ENCODE results near the gene FAIM.
"Not testable (repeated sequence)": the region's sequence is repeated elsewhere in the genome, so short reads cannot be mapped to it uniquely, and the experiment has no call there.

Gene FAIM

GRCh38 chr3:138601661-138602060, 6.9 kb upstream of the FAIM start:
- not testable (repeated sequence) for FAIRE-seq

DNA sequence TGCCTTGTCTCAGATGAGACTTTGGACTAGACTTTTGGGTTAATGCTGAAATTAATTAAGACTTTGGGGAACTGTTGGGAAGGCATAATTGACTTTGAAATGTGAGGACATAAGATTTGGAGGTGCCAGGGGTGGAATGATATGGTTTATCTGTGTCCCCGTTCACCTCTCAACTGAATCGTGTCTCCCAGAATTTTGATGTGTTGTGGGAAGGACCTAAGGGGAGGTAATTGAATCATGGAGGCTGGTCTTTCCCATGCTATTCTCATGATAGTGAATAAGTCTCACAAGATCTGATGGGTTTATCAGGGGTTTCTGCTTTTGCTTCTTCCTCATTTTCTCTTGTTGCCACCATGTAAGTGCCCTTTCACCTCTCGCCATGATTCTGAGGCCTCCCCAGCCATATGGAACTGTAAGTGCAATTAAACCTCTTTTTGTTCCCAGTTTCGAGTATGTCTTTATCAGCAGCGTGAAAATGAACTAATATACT, 4.4 kb upstream of the FAIM start:
- FAIRE-seq = not testable (repeated sequence)

GRCh38 chr3:138609898-138610266, 1.3 kb downstream of the FAIM start:
- FAIRE-seq = no peak

- no peak for FAIRE-seq
Measured at GRCh38 chr3:138615462-138615861, 6.9 kb downstream of the FAIM start.

GRCh38 chr3:138620431-138620830, 11.9 kb downstream of the FAIM start:
- FAIRE-seq = no peak

- FAIRE-seq = no peak
Measured at GRCh38 chr3:138624518-138624917, 15.9 kb downstream of the FAIM start.

DNA sequence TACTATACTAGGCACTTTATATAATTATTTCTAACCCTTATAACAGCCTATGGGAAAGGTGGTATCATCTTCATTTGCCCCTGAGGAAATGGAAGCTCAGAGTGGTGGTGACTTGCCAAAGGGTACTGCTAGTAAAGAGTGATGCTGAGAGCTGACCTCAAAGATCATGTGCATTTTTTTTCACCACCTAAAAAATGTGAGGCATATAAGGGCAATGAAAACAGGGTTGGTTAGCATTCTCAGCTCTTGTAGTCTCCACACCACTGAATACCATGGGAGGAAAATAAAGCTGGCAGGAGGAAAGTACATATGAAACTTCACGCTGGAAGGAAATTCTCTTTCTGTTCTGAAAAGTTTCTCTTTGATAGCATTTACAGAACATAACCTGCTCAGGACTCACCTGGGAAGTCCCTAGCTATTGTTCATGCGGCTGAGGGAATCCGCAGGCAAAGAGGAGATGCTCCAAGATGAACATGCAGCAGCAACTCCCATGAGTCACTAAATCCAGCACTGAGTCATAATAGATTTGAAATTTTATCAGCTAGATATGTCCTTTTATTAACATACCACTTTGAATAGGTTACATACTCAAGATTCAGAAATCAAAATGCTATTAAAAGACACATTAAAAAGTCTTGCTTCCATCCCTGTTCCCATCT, 17.3 kb downstream of the FAIM start:
- no peak for FAIRE-seq

GRCh38 chr3:138629526-138629925, 21.0 kb downstream of the FAIM start:
- no peak for FAIRE-seq

DNA sequence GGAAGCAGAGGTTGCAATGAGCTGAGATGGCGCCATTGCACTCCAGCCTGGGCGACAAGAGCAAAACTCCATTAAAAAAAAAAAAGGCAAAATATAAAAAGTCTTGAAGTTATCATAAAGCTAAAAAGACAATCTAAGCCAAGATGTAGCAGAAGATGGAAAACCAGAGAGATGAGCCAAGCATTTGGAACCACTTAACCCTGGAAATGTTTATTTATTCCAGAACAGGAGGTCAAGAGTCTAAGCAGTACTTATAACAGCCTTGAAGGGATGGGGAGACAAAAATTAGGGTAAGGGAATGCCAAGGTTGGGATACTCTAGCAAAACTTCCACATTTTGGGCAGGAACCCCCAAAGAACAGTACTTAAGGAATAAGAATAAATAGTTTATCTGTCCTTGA, 30.1 kb downstream of the FAIM start:
- FAIRE-seq = no peak

DNA sequence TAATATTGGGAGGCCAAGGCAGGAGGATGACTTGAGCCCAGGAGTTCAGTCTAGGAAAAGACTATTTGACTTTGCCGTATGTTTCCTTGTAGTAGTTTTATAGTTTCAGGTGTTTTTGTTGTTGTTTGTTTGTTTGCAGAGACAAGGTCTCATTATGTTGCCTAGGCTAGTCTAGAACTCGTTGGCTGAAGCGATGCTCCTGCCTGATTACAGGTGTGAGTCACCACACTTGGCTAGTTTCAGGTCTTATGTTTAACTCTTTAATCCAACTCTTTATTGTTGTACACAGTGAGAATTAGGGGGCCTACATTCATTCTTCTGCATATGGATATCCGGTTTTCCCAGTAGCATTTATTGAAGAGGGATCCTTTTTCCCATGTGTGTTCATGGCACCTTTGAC, 32.0 kb downstream of the FAIM start:
- no peak for FAIRE-seq

- no peak for FAIRE-seq
Measured at GRCh38 chr3:138642226-138642926, 33.8 kb downstream of the FAIM start.

DNA sequence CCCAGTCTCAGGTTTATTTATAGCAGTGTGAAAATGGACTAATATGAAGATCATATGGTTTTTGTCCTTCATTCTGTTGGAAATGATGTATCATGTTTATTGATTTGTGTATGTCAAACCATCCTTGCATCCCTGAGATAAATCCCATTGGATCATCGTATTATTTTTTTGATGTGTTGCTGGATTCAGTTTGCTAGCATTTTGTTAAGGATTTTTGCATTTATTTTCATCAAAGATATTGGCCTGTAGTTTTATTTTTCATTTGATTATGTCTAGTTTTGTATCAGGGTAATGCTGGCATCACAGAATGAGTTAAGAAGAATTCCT, 34.3 kb downstream of the FAIM start:
- FAIRE-seq = no peak

DNA sequence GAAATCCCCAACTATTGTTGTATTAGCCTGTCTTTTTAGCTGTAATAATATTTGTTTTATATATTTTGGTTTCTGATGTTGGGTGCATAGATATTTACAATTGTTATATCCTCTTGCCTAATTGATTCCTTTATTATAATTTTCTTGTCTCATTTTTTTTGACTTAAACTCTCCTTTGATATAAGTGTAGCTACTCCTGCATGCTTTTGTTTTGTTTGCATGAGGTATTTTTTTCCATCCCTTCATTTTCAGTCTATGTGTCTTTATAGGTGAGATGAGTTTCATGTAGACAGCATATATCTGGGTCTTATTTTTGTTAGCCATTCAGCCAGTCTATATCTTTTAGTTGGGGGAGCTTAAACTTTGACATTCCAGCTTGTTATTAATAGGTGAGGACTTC, 37.4 kb downstream of the FAIM start:
- FAIRE-seq = no peak

GRCh38 chr3:138646513-138646912, 37.9 kb downstream of the FAIM start:
- FAIRE-seq = no peak

DNA sequence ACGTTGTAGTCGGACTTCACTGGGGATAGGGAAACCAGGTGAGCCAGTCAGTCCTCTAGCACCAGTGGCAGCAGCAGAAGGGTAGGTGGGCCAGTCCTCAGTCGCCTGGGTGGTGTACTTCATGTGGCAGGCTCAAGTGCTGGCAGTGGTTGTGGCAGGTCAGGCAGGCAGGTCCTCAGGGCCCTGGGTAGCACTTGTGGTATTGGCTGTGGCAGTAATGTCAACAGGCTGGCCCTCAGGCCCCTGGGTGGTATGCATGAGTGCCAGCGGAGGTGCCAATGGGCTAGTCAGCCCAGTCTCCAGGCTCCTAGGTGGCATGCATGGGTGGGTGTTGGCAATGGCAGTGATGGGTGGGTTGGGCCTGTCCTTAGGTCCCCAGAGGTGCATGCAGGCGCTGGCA, 40.6 kb downstream of the FAIM start:
- no peak for FAIRE-seq

GRCh38 chr3:138653567-138653966, 45.0 kb downstream of the FAIM start:
- no peak for FAIRE-seq

- FAIRE-seq = no peak
Measured at GRCh38 chr3:138657508-138657907, 48.9 kb downstream of the FAIM start.

DNA sequence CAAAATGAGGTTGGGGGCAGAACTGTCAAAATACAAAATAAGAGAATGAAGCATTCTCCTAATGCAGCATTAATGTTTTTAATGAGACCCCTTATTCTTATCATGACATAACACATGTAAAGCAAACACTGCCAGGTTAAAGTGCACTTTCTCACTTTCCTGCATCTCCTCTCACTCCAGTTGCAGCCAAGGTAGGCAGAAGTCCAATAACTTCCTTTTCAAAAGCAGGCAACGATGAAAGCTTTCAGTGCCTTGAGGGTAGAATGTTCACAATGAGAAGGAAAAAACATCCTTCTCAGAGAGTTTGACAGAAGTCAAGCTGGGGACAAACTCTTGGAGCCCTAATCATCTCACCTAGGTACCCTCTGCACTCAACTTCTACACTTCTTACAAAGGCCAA, 59.5 kb downstream of the FAIM start:
- no peak for FAIRE-seq

GRCh38 chr3:138670407-138670806, 61.8 kb downstream of the FAIM start:
- peak; percentile 30 for FAIRE-seq

GRCh38 chr3:138673641-138674530, 65.3 kb downstream of the FAIM start:
- no peak for FAIRE-seq

- no peak for FAIRE-seq
Measured at GRCh38 chr3:138675393-138675792, 66.8 kb downstream of the FAIM start.

GRCh38 chr3:138678086-138678485, 69.5 kb downstream of the FAIM start:
- FAIRE-seq = no peak

DNA sequence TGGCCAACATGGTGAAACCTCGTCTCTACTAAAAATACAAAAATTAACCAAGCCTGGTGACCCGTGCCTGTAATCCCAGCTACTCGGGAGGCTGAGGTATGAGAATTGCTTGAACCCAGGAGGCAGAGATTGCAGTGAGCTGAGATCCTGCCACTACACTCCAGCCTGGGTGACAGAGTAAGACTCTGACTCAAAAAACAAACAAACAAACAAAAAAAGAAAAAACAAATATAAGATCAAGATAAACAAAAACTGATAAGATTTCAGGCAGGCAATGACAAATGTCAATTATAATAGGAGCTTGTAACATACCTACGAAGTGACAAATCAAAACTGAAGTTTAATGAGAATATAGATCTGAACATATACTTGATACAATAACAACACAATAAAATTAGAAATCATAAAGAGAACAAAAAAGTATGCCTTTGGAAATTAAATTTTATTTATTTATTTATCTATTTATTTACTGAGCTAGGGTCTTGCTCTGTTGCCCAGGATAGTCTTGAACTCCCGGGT, 70.4 kb downstream of the FAIM start:
- no peak for FAIRE-seq

GRCh38 chr3:138680974-138681373, 72.4 kb downstream of the FAIM start:
- not testable (repeated sequence) for FAIRE-seq
